BJ (cell line): ENCODE measurements around the gene ANKH. TPM values are rescaled to one million over a fixed set of nuclear protein-coding genes. Genes with fewer than 3 reads are reported as not detected.

Source experiments
- CTCF ChIA-PET: fragments of 350-600 bp; formaldehyde crosslinking; extraction: SDS; loops from one replicate; lab custom pipeline; 2021; ENCODE audit warnings: antibody characterized with exemption, inconsistent platforms; lab: Yijun Ruan, JAX
- POLR2A ChIA-PET: fragments of 300-600 bp; sonication (Branson Sonifier 250); formaldehyde crosslinking; extraction: SDS; loops from one replicate; lab custom pipeline; 2021; ENCODE audit warnings: antibody characterized with exemption; lab: Charles Lee
- DNase-seq: peaks from one replicate; pipeline ENCODE4 v3.0.0-alpha.2; 2011; ENCODE audit warnings: low read depth
- H3K27me3 ChIP-seq: 2 replicates; pipeline ENCODE4 v1.6.0; 2011; ENCODE audit warnings: low read length; ENCODE audit not compliant: control insufficient read depth, insufficient read depth
- H3K36me3 ChIP-seq: 2 replicates; pipeline ENCODE4 v1.5.1; 2011; ENCODE audit warnings: low read length; ENCODE audit not compliant: control insufficient read depth, insufficient read depth
- H3K4me3 ChIP-seq: 2 replicates; pipeline ENCODE4 v1.5.1; 2011; ENCODE audit warnings: low read depth, mild to moderate bottlenecking, control low read depth, low read length
- polyA plus RNA-seq: library from polyadenylated mRNA; depleted of rRNA; stranded (reverse); fragments of >200 nt; gene quantifications from 2 replicates; pipeline ENCODE4 v1.2.3, GENCODE V29; 2011
- TF ChIP-seq, protein P1 (sequence below): IDR thresholded peaks from 2 replicates; pipeline ENCODE4 v1.5.1; 2011; ENCODE audit warnings: low read depth, mild to moderate bottlenecking, control low read depth, inconsistent platforms, low read length, moderate library complexity; ENCODE audit not compliant: insufficient read depth

The ANKH gene
- polyA plus RNA-seq, 1 experiment = 65.3 TPM

DNA sequence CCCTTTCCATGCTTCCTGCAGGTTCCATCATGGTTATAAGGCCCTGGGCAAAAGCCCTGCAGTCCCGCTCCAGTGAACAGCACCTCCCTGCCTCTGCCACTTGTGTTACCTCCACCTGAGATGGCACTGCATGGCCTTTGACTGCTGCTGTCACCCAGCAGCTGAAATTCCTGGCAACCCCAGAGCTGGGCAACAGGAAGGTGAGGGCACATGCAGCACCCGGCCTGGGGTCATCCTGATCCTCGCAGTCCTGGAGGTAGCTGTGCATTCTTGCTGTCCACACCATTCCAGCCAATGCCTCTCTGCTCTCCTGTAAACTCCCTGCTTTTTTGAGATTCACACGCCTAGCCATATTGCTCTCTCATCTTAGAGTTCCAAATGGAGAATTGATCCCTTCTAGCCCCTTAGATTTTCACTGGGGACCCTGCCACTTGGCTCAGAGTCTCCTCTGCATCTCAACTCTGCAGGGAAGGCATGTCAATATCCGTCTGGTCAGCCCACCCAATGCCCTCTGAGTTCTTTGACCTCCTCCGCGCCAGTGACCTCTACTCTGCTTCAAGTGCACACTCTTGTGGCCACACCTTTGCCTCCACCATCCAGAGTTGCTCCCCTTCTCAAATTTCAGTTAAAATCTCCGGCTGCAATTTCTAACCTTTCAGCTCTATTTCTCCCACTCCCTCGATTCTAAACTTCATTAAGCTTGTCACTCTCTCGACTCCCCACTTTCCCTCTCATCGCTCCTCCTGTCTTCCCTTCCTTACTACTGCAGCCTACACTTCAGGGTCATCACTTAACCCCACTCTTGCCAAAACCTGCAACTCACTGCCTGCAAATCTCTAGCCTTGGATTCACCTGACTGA, 93.4 kb downstream of the ANKH start:
- Histone ChIP-seq H3K36me3 (no peaks in the 10 kb centered on the region), H3K27me3 (no peaks in the 10 kb centered on the region), H3K4me3 (no peak overlapping the region)
- ChIA-PET CTCF (no interaction called here), POLR2A (no interaction called here)
- DNase-seq = no peak
- TF ChIP-seq, protein P1, sequence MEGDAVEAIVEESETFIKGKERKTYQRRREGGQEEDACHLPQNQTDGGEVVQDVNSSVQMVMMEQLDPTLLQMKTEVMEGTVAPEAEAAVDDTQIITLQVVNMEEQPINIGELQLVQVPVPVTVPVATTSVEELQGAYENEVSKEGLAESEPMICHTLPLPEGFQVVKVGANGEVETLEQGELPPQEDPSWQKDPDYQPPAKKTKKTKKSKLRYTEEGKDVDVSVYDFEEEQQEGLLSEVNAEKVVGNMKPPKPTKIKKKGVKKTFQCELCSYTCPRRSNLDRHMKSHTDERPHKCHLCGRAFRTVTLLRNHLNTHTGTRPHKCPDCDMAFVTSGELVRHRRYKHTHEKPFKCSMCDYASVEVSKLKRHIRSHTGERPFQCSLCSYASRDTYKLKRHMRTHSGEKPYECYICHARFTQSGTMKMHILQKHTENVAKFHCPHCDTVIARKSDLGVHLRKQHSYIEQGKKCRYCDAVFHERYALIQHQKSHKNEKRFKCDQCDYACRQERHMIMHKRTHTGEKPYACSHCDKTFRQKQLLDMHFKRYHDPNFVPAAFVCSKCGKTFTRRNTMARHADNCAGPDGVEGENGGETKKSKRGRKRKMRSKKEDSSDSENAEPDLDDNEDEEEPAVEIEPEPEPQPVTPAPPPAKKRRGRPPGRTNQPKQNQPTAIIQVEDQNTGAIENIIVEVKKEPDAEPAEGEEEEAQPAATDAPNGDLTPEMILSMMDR = no peak

- DNase-seq = no peak
- TF ChIP-seq, protein P1 = no peak
- ChIA-PET POLR2A (no interaction called here), CTCF (no interaction called here)
- H3K4me3 ChIP-seq = no peak overlapping the region
- no peaks in the 10 kb centered on the region for H3K36me3 ChIP-seq
- no peaks in the 10 kb centered on the region for H3K27me3 ChIP-seq
Observed at GRCh38 chr5:14777187-14777586, 94.4 kb downstream of the ANKH start.

- TF ChIP-seq, protein P1 = no peak
- Histone ChIP-seq H3K4me3 (no peak overlapping the region), H3K36me3 (no peaks in the 10 kb centered on the region), H3K27me3 (no peaks in the 10 kb centered on the region)
- DNase-seq = no peak
- ChIA-PET CTCF (no interaction called here), POLR2A (no interaction called here)
Observed at GRCh38 chr5:14776602-14777001, 95.0 kb downstream of the ANKH start.

DNA sequence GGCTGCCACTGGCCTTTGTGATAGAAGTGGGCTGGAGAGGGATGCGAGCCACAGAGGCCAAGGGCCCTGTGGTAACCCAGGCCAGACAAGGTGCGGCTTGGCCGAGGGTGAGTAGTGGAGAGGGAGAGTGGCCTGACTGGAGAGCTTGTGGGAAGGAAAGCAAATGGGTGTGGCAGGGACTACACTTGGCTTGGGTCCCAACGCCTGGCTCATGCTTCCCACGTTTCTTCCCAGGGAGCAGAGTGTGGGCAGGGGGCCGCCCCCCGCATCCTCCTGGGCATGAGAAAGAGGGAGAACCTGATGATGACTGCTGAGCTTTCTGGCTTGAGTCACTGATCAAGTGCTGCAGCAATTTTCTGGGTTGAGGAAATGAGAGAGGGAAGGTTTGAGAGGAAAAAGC, 95.7 kb downstream of the ANKH start:
- no peaks in the 10 kb centered on the region for H3K27me3 ChIP-seq
- H3K4me3 ChIP-seq = no peak overlapping the region
- ChIA-PET CTCF (no interaction called here), POLR2A (no interaction called here)
- no peaks in the 10 kb centered on the region for H3K36me3 ChIP-seq
- no peak for DNase-seq
- TF ChIP-seq, protein P1 = no peak

- DNase-seq = no peak
- H3K36me3 ChIP-seq = no peaks in the 10 kb centered on the region
- ChIA-PET CTCF (interaction anchor here (1.0 kb wide), 1 partner anchor 8 kb away, joined by 4 read pairs; no protein-coding TSS in a partner anchor), POLR2A (no interaction called here)
- H3K4me3 ChIP-seq = no peak overlapping the region
- H3K27me3 ChIP-seq = no peaks in the 10 kb centered on the region
- TF ChIP-seq, protein P1 = no peak
Observed at GRCh38 chr5:14773588-14773987, 98.0 kb downstream of the ANKH start.
